ENCODE measurements around the gene RNF8. TPM values are rescaled to one million over a fixed set of nuclear protein-coding genes. Genes with fewer than 3 reads are reported as not detected.

RNF8 gene
- total RNA-seq, 1 experiment from 2014 or later = 35.9 TPM

GRCh38 chr6:37388578-37388977, 34.8 kb downstream of the RNF8 start:
- ATAC-seq (no peak), DNase-seq (ENCODE audit: low spot score) (no peak)
- Mint-ChIP-seq H3K4me3 (no peak overlapping the region), H3K4me1 (no peaks in the 10 kb centered on the region), H3K27me3 (ENCODE audit: low read depth) (no peaks in the 10 kb centered on the region), H3K9me3 (no peaks in the 10 kb centered on the region), H3K27ac (no peak overlapping the region), H3K36me3 (peaks cover 12% of the 10 kb centered on the region)
- TF ChIP-seq, protein P1, sequence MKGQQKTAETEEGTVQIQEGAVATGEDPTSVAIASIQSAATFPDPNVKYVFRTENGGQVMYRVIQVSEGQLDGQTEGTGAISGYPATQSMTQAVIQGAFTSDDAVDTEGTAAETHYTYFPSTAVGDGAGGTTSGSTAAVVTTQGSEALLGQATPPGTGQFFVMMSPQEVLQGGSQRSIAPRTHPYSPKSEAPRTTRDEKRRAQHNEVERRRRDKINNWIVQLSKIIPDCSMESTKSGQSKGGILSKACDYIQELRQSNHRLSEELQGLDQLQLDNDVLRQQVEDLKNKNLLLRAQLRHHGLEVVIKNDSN (CRISPR knock-in tag; IDR thresholded peaks at IDR 0.05) = no peak
- 0 out of 2 replicates have a peak, but pooled peaks have one; percentile 10 for TF ChIP-seq ZNF121 (CRISPR knock-in tag; IDR thresholded peaks at IDR 0.05)
- ChIA-PET POLR2A (no interaction called here), CTCF (no interaction called here)

DNA sequence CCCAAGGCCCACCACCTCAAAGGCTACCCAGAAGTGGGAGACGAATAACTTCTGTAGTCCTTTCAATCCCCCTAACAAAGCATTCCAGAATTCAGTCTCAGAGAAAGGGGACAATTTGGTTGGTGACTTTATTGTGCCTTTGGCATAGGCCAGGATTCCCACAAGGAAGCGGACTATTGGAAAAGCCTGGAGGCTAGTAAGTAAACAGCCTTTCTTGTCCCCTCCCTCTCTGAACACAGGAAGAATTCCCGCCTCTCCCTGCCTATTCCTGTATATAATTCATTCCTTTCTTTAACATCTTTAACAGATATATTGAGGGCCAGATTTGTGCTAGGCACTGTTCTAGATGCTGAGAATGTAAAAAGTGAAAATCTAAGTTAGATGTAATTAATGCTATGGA, 36.1 kb downstream of the RNF8 start:
- ChIA-PET POLR2A (no interaction called here), CTCF (no interaction called here)
- no peaks in the 10 kb centered on the region for H3K4me1 Mint-ChIP-seq
- H3K27ac Mint-ChIP-seq = no peak overlapping the region
- H3K27me3 Mint-ChIP-seq (ENCODE audit: low read depth) = no peaks in the 10 kb centered on the region
- no peaks in the 10 kb centered on the region for H3K9me3 Mint-ChIP-seq
- DNase-seq (ENCODE audit: low spot score) (no peak), ATAC-seq (no peak)
- TF ChIP-seq CBFB (CRISPR knock-in tag; IDR thresholded peaks at IDR 0.05; ENCODE audit: low read depth) (no peak), ZNF263 (CRISPR knock-in tag; IDR thresholded peaks at IDR 0.05; ENCODE audit: low read depth) (no peak), CREB1 (CRISPR knock-in tag; IDR thresholded peaks at IDR 0.05) (no peak), NR2C2 (CRISPR knock-in tag; IDR thresholded peaks at IDR 0.05) (no peak), E2F1 (CRISPR knock-in tag; IDR thresholded peaks at IDR 0.05) (no peak), RELA (CRISPR knock-in tag; IDR thresholded peaks at IDR 0.05; ENCODE audit: borderline replicate concordance) (no peak), ZNF671 (CRISPR knock-in tag; IDR thresholded peaks at IDR 0.05) (no peak)
- TF ChIP-seq, protein P2, sequence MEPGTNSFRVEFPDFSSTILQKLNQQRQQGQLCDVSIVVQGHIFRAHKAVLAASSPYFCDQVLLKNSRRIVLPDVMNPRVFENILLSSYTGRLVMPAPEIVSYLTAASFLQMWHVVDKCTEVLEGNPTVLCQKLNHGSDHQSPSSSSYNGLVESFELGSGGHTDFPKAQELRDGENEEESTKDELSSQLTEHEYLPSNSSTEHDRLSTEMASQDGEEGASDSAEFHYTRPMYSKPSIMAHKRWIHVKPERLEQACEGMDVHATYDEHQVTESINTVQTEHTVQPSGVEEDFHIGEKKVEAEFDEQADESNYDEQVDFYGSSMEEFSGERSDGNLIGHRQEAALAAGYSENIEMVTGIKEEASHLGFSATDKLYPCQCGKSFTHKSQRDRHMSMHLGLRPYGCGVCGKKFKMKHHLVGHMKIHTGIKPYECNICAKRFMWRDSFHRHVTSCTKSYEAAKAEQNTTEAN (CRISPR knock-in tag; IDR thresholded peaks at IDR 0.05) = no peak
- no peak overlapping the region for H3K4me3 Mint-ChIP-seq
- H3K36me3 Mint-ChIP-seq = peaks cover 9% of the 10 kb centered on the region

DNA sequence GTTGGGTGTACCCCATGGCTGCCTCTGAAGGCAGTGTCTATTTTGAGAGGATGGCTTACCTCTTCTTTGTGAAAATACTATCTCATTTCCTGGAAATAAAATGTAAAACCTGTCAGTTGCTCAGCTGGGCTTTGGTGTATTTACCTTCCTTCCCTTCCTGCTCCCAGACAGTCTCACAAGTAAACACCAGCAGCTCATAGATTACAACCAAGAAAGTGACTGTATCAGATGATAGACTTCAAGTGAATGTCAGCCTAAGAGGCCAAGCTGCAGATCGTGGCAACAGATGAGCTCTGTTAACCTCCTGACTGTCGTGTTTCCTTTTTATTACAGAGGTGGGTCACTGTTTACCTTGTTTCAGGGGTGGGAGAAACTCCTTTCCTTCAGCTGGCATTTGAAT, 37.3 kb downstream of the RNF8 start:
- Mint-ChIP-seq H3K36me3 (peaks cover 6% of the 10 kb centered on the region), H3K27ac (no peak overlapping the region), H3K4me1 (no peaks in the 10 kb centered on the region), H3K4me3 (no peak overlapping the region), H3K9me3 (no peaks in the 10 kb centered on the region), H3K27me3 (ENCODE audit: low read depth) (no peaks in the 10 kb centered on the region)
- no peak for ATAC-seq
- ChIA-PET POLR2A (no interaction called here), CTCF (no interaction called here)
- TF ChIP-seq ZBTB21 (CRISPR knock-in tag; IDR thresholded peaks at IDR 0.05; ENCODE audit: borderline replicate concordance) = no peak
- TF ChIP-seq FOXJ3 (CRISPR knock-in tag; IDR thresholded peaks at IDR 0.05; ENCODE audit: borderline replicate concordance) = no peak
- no peak for TF ChIP-seq ZNF423 (CRISPR knock-in tag; IDR thresholded peaks at IDR 0.05)
- no peak for TF ChIP-seq ZNF138 (CRISPR knock-in tag; conservative IDR thresholded peaks at IDR 0.05)
- no peak for TF ChIP-seq AR (CRISPR knock-in tag; IDR thresholded peaks at IDR 0.05)
- TF ChIP-seq IRF2 (CRISPR knock-in tag; IDR thresholded peaks at IDR 0.05; ENCODE audit: borderline replicate concordance, low read depth) = no peak
- TF ChIP-seq RELA (CRISPR knock-in tag; IDR thresholded peaks at IDR 0.05; ENCODE audit: borderline replicate concordance) = no peak
- TF ChIP-seq SMAD4 (CRISPR knock-in tag; IDR thresholded peaks at IDR 0.05) = no peak
- TF ChIP-seq, protein P3, sequence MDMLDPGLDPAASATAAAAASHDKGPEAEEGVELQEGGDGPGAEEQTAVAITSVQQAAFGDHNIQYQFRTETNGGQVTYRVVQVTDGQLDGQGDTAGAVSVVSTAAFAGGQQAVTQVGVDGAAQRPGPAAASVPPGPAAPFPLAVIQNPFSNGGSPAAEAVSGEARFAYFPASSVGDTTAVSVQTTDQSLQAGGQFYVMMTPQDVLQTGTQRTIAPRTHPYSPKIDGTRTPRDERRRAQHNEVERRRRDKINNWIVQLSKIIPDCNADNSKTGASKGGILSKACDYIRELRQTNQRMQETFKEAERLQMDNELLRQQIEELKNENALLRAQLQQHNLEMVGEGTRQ (CRISPR knock-in tag; IDR thresholded peaks at IDR 0.05) = no peak
- TF ChIP-seq, protein P4, sequence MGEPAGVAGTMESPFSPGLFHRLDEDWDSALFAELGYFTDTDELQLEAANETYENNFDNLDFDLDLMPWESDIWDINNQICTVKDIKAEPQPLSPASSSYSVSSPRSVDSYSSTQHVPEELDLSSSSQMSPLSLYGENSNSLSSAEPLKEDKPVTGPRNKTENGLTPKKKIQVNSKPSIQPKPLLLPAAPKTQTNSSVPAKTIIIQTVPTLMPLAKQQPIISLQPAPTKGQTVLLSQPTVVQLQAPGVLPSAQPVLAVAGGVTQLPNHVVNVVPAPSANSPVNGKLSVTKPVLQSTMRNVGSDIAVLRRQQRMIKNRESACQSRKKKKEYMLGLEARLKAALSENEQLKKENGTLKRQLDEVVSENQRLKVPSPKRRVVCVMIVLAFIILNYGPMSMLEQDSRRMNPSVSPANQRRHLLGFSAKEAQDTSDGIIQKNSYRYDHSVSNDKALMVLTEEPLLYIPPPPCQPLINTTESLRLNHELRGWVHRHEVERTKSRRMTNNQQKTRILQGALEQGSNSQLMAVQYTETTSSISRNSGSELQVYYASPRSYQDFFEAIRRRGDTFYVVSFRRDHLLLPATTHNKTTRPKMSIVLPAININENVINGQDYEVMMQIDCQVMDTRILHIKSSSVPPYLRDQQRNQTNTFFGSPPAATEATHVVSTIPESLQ (CRISPR knock-in tag; IDR thresholded peaks at IDR 0.05) = no peak
- no peak for TF ChIP-seq GTF2I (CRISPR knock-in tag; conservative IDR thresholded peaks at IDR 0.05)
- TF ChIP-seq, protein P5, sequence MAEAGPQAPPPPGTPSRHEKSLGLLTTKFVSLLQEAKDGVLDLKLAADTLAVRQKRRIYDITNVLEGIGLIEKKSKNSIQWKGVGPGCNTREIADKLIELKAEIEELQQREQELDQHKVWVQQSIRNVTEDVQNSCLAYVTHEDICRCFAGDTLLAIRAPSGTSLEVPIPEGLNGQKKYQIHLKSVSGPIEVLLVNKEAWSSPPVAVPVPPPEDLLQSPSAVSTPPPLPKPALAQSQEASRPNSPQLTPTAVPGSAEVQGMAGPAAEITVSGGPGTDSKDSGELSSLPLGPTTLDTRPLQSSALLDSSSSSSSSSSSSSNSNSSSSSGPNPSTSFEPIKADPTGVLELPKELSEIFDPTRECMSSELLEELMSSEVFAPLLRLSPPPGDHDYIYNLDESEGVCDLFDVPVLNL (CRISPR knock-in tag; IDR thresholded peaks at IDR 0.05; ENCODE audit: borderline replicate concordance, low read depth) = no peak
- DNase-seq (ENCODE audit: low spot score) = no peak

Measured in WTC11 (cell line).